Posterior cingulate gyrus (tissue), 11 donors: Measurements from ENCODE around the gene EED.
A peak's percentile ranks its signal among the peaks of the same experiment; 100 is the strongest.

Experiments used
- DNase-seq, 10 donors: peaks; one replicate each; pipeline versions ENCODE4 v3.0.0 to v3.0.0-alpha.2; 2020 to 2021; ENCODE audit warnings: mixed read lengths in 3 of 10
- intact Hi-C: fragments of 100-400 bp; cut with DNase I; formaldehyde crosslinking; loops from one replicate; pipeline ENCODE4 v1.15.1; 2023

The EED gene

GRCh38 chr11:86244522-86245368 is at the start of gene EED:
Gene EED (plus strand): TSS chr11:86244753. CDS start chr11:86245230, 477 bp downstream.
- intact Hi-C loops: loop anchor here (2.0 kb wide), 1 partner anchor 58 kb away; the partner anchor contains the start of gene HIKESHI
- peak; percentile 89 to 99 (median 94) for DNase-seq

DNA sequence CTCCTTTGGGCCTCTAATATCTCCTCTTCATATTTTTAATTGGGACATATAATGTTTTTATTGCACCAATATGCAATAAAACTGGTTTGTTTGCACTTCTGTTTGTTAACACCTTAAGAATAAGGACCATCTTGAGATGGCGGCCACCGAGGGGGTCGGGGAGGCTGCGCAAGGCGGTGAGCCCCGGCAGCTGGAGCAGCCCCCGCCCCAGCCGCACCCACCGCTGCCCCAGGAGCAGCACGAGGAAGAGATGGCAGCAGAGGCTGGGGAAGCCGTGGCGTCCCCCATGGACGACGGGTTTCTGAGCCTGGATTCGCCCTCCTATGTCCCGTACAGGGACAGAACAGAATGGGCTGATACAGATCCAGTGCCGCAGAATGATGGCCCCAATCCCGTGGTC is 49.6 kb upstream of the EED start:
- DNase-seq: no peak
- intact Hi-C loops: loop anchor here (5.0 kb wide), 3 partner anchors 38 to 153 kb away; partner anchors contain the start of gene PICALM

DNA sequence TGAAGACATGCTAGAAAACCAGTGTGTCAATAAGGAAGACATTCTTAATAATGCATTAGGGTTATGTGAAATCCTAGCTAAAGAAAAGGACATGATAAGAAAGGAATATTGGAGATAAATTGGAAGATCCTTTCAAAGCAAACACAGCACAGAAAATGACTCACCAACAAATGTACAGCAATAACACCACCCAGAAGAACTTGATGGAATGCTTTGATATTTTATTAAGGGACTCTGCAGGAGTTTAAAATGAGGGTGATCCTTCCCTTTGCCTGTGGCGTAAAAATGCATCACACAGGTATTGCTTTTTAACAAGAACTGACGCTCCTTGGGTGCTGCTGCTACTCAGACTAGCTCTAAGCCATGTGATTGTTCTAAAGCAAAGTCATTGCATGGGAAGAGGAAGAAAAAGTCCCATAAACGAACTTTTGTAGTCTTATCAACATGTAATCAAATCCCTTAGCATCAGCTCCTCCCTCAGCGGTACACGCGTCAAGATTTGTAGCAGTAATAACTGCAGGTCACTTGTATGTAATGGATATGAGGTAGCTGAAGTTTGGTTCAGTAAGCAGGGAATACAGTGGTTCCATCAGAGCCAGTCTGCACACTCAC is 48.4 kb upstream of the EED start:
- intact Hi-C loops: no loop called here
- DNase-seq: no peak

DNA sequence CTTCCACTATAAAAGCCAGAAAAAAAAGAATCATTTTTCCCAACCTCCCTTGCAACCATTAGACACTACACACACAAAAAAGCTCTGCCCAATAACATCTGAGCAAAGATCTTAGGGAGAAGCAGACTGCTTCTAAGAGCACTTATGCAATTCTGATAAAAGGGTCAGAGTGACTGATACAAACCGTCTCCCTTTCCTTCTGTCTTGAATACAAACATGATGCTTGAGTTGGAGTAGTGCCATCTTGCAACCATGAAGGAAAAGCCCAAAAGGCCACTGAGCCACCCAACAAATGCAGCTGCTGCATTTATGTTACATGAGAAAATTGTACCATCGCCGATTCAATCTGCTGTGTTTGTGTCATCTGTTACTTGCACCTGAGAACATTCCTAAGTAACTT is 47.6 kb upstream of the EED start:
- DNase-seq: no peak
- intact Hi-C loops: no loop called here

DNA sequence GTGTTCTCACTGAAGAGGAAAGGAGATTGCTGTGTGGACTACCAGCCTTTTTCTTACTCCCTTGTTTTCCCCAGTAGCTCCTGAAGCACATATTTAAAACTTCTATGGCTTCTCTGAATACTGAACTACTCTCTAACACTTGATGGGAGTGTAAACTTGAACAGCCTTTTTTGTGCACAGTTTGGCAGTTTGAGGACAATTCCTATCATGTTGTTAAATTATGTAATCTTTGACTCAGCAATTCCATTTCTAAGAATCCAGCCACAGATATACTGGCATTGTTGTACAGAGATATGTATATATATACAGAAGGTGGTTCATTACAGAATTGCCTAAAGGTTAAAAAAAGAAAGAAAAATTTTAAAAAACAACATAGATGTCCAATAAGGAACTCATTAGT is 47.1 kb upstream of the EED start:
- DNase-seq: no peak

DNA sequence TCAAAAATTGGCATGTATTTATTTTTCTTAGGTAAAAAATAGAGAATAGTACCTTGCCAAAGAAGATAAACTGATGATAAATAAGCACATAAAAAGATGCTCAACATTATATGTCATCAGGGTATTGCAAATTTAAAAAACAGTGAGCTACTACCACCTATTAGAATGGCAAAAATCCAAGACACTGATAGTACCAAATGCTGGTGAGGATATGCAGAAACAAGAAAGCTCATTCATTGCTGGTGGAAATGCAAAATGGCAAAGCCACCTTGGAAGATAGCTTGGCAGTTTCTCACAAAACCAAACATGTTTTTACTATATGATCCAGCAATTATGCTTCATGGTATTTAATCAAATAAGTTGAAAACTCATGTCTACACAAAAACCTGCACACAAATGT is 46.4 kb upstream of the EED start:
- intact Hi-C loops: no loop called here
- DNase-seq: no peak

More for the DNA sequence above, 47.1 kb upstream of the EED start:
- intact Hi-C loops: no loop called here

DNA sequence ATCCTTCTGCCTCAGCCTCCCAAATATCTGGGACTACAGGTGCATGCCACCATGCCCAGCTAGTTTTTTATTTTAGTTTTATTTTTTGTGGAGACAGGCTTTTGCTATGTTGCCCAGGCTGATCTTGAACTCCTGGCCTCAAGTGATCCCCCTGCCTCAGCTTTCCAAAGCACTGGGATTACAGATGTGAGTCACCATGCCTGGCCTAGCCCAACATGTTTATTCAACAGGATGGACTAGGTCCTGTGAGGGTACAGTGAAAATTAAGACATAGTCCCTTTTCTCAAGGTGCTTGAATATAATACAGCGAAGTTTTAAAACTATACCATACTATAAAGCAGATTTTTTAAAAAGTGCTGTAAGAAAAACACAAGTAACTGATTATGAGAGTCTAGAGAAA is 45.2 kb upstream of the EED start:
- intact Hi-C loops: no loop called here
- DNase-seq: no peak

DNA sequence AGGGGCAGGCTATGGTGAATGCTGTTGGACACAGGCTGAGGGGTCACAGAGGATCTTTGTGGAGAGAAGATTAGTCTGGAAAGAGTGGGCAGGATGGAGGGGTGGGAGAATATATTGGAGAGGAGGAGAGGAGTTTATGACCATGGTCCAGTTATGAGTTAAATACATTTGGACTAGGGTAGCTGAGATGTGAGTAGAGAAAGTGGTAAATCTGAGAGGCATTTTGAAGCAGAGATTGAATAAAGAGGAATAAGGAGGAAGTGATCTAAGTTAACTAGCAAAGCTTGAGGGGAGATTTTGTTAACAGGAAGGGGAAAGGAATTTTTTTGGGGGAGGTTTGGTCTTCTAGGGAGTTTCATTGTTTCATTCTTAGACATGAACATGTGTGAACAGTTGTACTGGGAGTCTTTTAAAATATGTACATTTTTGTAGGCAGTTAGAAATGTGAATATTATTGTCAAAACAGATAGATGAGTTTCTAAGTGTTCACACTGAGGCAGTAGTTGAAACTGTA is 43.1 kb upstream of the EED start:
- intact Hi-C loops: no loop called here

DNA sequence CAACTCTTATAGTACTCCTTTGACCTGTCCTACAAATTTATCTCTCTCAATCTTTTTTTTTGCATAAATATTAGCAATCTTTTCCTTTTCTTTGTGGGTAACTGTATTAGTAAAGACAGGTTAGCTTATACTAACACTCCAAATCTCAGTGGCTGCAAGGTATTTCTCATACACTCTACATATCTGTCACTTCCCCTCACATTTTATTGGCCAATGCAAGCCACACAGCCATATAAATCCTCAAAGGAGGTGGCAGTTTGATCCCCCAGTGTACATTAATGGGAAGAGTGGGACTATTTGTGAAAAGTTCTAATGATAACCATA is 42.6 kb upstream of the EED start:
- DNase-seq: no peak
- intact Hi-C loops: no loop called here

More for the DNA sequence above, 43.1 kb upstream of the EED start:
- DNase-seq: no peak

- no peak for DNase-seq
- intact Hi-C loops: loop anchor here (1.0 kb wide), 1 partner anchor 49 kb away; no protein-coding TSS in a partner anchor
Measured at GRCh38 chr11:86204356-86204755, 40.2 kb upstream of the EED start.

GRCh38 chr11:86205421-86206336 is 38.9 kb upstream of the EED start:
- intact Hi-C loops: no loop called here
- DNase-seq: no peak

GRCh38 chr11:86206337-86206695 is 38.2 kb upstream of the EED start:
- intact Hi-C loops: no loop called here
- no peak for DNase-seq

- intact Hi-C loops: no loop called here
- no peak for DNase-seq
Measured at GRCh38 chr11:86207413-86207812, 37.1 kb upstream of the EED start.

DNA sequence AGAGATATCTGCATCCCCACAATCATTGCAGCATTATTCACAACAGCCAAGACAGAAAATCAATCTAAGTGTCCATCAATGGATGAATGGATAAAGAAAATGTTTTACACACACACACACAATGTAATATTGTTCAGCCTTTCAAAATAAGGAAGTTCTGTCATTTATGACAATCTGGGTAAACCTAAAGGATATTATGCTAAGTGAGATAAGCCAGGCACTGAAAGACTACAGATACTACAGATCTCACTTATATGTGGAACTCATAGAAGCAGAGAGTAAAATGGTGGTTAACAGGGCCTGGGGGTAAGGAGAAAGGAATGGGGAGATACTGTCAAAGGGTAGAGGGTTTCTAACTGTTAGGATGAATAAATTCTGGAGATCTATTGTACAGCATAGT is 36.0 kb upstream of the EED start:
- DNase-seq: no peak

GRCh38 chr11:86209806-86210657 is 34.5 kb upstream of the EED start:
- DNase-seq: no peak
- intact Hi-C loops: loop anchor here (10.0 kb wide), 1 partner anchor 355 kb away; the partner anchor contains the start of gene CCDC83

More for the DNA sequence above, 36.0 kb upstream of the EED start:
- intact Hi-C loops: no loop called here

- intact Hi-C loops: loop anchor here (10.0 kb wide), 1 partner anchor 356 kb away; the partner anchor contains the start of gene CCDC83
- no peak for DNase-seq
Measured at GRCh38 chr11:86210898-86211297, 33.7 kb upstream of the EED start.

DNA sequence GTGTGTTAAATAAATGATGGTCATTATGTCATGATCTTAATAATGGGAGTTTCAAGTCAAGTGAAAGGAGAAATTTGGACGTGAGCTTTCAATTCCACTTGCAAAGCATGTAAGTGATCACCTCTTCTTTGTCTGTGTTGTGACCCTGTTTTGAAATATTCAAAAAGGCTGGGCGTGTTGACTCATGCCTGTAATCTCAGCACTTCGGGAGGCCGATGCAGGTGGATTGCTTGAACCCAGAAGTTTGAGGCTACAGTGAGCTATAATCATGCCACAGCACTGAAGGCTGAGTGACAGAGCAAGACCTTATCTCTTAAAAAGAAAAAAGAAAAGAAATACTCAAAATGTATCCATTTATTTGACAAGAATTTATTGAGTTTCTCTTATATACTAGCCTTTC is 32.9 kb upstream of the EED start:
- intact Hi-C loops: loop anchor here (10.0 kb wide), 1 partner anchor 357 kb away; the partner anchor contains the start of gene CCDC83
- DNase-seq: no peak

GRCh38 chr11:86212019-86212611 is 32.4 kb upstream of the EED start:
- DNase-seq: no peak
- intact Hi-C loops: loop anchor here (10.0 kb wide), 1 partner anchor 357 kb away; the partner anchor contains the start of gene CCDC83

DNA sequence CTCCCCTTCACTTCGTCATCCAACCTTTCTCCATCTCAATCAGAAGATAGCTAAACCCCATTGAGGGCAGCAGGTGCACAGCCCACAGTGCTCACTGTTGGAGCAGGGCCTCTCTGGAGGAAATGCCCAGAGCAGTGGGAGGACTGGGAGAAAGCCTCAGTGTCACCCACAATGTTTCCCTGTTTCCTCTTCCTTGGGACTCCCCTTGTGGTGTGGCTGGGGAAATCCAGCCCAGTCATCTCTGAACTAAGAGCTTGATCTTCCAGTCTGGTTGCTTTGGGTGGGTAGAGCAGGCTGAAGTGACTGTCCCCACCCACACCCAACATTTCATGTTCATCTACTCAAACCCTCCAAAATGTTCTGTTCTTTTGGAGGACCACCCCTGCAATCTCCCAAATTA is 29.8 kb upstream of the EED start:
- intact Hi-C loops: loop anchor here (10.0 kb wide), 1 partner anchor 360 kb away; the partner anchor contains the start of gene CCDC83
- DNase-seq: no peak
